H1 (cell line): ENCODE results near the gene ZNF516. TPM values are rescaled to one million over a fixed set of nuclear protein-coding genes. Genes with fewer than 3 reads are reported as not detected.

Experiments
- KDM1A ChIP-seq: fragments of 200-600, 300-600 bp; sonication (generic); IDR thresholded peaks from 2 replicates; pipeline ENCODE4 v1.7.1; 2016; ENCODE audit warnings: mild to moderate bottlenecking, low read length, borderline replicate concordance
- RFX5 ChIP-seq: IDR thresholded peaks from 2 replicates; pipeline ENCODE4 v1.6.1; 2011; ENCODE audit warnings: low read depth, low read length, improper control_type of control experiment, borderline replicate concordance
- RXRA ChIP-seq: IDR thresholded peaks from 2 replicates; pipeline ENCODE4 v1.6.1; 2011; ENCODE audit warnings: low read depth, mild to moderate bottlenecking, low read length, moderate library complexity; ENCODE audit not compliant: insufficient read depth
- SAP30 ChIP-seq: fragments of 300-600 bp; sonication (generic); IDR thresholded peaks from 2 replicates; pipeline ENCODE4 v1.7.1; 2012; ENCODE audit warnings: low read length, moderate library complexity, mild to moderate bottlenecking, inconsistent platforms; ENCODE audit not compliant: insufficient read depth, insufficient replicate concordance
- SIN3A ChIP-seq, 2 experiments: IDR thresholded peaks in 1 of 2; conservative IDR thresholded peaks in 1 of 2; 2 replicates each; pipeline ENCODE4 v1.6.1; 2011 to 2012; ENCODE audit warnings: low read length in 2 of 2, improper control_type of control experiment in 1 of 2, low read depth in 1 of 2, mild to moderate bottlenecking in 1 of 2
- SIX5 ChIP-seq: IDR thresholded peaks from 2 replicates; pipeline ENCODE4 v1.6.1; 2011; ENCODE audit warnings: mild to moderate bottlenecking, low read depth, low read length
- SP2 ChIP-seq: IDR thresholded peaks from 2 replicates; pipeline ENCODE4 v1.6.1; 2012; ENCODE audit warnings: mild to moderate bottlenecking, low read length, inconsistent platforms
- SUZ12 ChIP-seq: fragments of 200-600 bp; sonication (generic); IDR thresholded peaks from 2 replicates; pipeline ENCODE4 v1.6.1; 2012; ENCODE audit warnings: mild to moderate bottlenecking, inconsistent platforms, low read length, moderate library complexity, mixed read lengths
- TAF7 ChIP-seq: optimal IDR thresholded peaks from 2 replicates; pipeline ENCODE3; 2011; ENCODE audit warnings: low read depth, mild to moderate bottlenecking, inconsistent platforms, low read length, moderate library complexity, borderline replicate concordance
- TBP ChIP-seq: IDR thresholded peaks from 2 replicates; pipeline ENCODE4 v1.6.1; 2011; ENCODE audit warnings: low read depth, low read length, improper control_type of control experiment
- USF2 ChIP-seq: IDR thresholded peaks from 2 replicates; pipeline ENCODE4 v1.6.1; 2011; ENCODE audit warnings: low read length, improper control_type of control experiment
- polyA plus RNA-seq, 7 experiments: library from polyadenylated mRNA; depleted of rRNA in 3 of 7; stranded (reverse) in 5 of 7; unstranded in 2 of 7; fragments of >200 nt in 5 of 7; fragments of 200-250 nt in 2 of 7; gene quantifications; 1 replicate in 5 of 7; 2 replicates in 1 of 7; 4 replicates in 1 of 7; pipeline versions ENCODE4 v1.2.1 to v1.2.3, GENCODE V29; 2011 to 2013; ENCODE audit warnings: missing spikeins in 2 of 7, mixed read lengths in 2 of 7
- total RNA-seq: library from RNA; stranded (reverse); fragmentation: NEBNext Ultra II Directional; extraction: Animal tissue kit (Norgen Biotek cat#: 25700); gene quantifications from 2 replicates; pipeline ENCODE4 v1.2.1, GENCODE V29; 2021

The ZNF516 gene
- total and polyA plus RNA-seq, 2 of the 8 experiments (the other 6 are each of a cell fraction or from before 2014, with no cell fraction given), result 7.3 to 17.0 TPM

- TF ChIP-seq SIN3A (conservative IDR thresholded peaks at IDR 0.05 in 1 of 2, IDR thresholded peaks at IDR 0.05 in 1 of 2; ENCODE audit: low read depth in 1 of 2, low read length in 2 of 2) (peak in 1 of 2 experiments; percentile 39; a peak in 1 of 4 replicates), SAP30 (no peak), KDM1A (no peak), USF2 (no peak), TBP (no peak), RFX5 (no peak), TAF7 (no peak), SUZ12 (no peak), SP2 (no peak), SIX5 (no peak), RXRA (no peak)
- TF ChIP-seq, all 59 proteins: peak for 5
These were observed 4.2 kb downstream of the ZNF516 start (continued) for GRCh38 chr18:76490670-76491472.
